Measurements from ENCODE around the gene ASB13.
A peak's percentile ranks its signal among the peaks of the same experiment; 100 is the strongest.

ASB13 gene

GRCh38 chr10:5647507-5648240 is 18.7 kb downstream of the ASB13 start:
- no peak for DNase-seq (ENCODE audit: low read depth)
- no peak overlapping the region for H3K4me3 ChIP-seq (ENCODE audit: low read length)
- no peak for TF ChIP-seq CTCF (conservative IDR thresholded peaks at IDR 0.05; ENCODE audit: low read depth, low read length)

DNA sequence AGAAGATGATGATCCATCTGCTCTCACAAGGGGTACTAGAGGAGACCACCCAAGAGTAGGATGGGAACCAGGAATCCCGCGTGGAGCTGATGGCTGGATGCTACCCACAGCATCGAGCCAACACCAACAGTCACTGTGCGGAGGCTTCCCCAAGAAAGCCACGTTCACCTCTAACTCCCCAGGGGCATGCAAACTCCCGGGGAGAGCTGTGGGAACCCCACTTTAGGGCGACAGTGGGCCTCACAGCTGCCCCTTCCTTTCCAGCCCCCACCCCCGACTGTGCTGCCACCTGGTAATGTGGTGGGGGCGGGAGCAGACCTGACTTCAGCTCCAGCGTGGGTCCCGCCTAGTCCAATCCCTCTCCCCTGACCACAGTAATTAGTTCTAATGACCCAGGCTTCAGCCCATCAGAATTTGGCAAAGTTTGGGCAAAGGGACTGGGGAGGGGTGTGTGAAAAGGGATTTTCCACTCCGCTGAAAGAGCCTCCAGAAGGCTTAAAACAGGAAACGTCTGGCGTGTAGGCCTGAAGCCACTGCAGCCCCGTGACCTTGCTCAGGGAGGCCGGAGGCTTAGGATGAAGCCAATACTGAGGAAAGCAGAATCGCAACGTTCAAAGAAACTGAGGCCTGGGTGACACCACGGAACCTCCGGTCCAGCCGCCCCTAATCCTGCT is 20.3 kb downstream of the ASB13 start:
- TF ChIP-seq CTCF (conservative IDR thresholded peaks at IDR 0.05; ENCODE audit: low read depth, low read length) = no peak
- H3K4me3 ChIP-seq (ENCODE audit: low read length) = no peak overlapping the region
- DNase-seq (ENCODE audit: low read depth) = peak; percentile 82

DNA sequence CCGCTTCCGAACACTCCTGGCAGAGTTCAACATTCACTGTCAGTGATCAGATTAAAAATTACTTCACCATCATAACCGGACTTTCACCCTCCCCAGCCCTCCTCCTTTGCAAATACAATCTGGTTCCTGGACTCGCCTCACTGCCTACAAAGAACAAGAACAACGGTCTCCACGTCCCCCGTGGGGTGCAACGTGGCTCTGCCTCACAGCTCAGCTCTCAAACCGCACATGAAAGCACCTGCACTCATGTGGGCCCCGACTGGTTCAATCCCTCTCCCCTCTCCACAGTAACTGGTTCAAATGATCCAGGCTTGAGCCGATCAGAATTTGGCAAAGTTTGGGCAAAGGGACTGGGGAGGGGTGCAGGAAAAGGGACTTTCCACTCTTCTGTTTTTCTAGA is 21.0 kb downstream of the ASB13 start:
- no peak for TF ChIP-seq CTCF (conservative IDR thresholded peaks at IDR 0.05; ENCODE audit: low read depth, low read length)
- H3K4me3 ChIP-seq (ENCODE audit: low read length) = no peak overlapping the region
- peak; percentile 72 for DNase-seq (ENCODE audit: low read depth)

DNA sequence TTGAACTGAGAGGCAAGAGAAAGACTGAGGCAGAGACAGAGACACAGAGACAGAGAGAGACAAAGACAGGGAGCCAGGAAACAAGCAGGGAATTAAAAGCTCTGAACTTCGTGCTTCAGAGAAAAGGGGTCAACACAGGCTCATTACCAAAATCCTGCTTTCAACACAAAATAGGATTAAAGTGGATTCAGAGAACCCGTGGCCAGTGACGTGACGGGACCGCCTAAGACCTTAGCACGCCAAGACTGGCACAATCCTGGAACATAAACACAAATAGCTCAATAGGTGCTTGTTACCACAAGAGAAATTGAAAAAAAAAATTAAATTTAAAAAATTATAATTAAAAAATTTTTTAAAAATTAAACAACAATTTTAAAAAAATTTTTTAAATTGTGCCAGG is 21.5 kb downstream of the ASB13 start:
- TF ChIP-seq CTCF (conservative IDR thresholded peaks at IDR 0.05; ENCODE audit: low read depth, low read length) = no peak
- H3K4me3 ChIP-seq (ENCODE audit: low read length) = no peak overlapping the region
- DNase-seq (ENCODE audit: low read depth) = peak; percentile 94

DNA sequence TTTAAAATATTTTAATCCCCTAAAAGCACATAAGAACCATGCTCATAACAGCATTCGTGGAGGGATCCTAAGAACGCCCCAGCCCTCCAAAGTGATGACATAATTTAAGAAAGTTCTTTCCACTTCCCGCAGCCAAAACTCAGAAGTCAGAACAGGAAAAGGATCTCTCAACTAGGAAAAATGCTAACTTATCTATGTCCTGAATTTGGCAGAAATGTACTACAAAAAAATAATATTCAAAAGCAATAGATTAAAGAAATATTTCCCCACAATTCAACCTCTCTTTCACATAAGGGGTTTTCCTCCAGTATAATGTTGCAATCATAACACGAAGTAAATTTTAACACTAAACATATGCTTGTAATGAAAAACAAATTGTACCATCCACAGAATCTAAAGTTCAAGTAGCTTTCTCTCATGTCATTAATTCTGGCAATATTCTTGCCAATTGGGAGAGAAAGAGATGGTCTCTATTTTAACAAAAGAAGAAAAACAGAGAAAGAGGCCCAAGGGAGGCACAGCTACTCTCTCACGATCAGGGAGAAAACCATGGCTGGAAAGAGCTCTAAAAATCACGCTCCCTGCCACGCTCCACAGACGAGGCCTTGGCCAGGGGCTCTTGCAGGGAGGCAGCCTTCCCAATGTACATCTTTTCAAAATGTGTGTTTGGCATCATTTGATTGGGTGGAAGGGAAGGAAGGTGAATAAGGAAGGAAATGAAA is 22.9 kb downstream of the ASB13 start:
- no peak overlapping the region for H3K4me3 ChIP-seq (ENCODE audit: low read length)
- no peak for TF ChIP-seq CTCF (conservative IDR thresholded peaks at IDR 0.05; ENCODE audit: low read depth, low read length)
- DNase-seq (ENCODE audit: low read depth) = no peak

DNA sequence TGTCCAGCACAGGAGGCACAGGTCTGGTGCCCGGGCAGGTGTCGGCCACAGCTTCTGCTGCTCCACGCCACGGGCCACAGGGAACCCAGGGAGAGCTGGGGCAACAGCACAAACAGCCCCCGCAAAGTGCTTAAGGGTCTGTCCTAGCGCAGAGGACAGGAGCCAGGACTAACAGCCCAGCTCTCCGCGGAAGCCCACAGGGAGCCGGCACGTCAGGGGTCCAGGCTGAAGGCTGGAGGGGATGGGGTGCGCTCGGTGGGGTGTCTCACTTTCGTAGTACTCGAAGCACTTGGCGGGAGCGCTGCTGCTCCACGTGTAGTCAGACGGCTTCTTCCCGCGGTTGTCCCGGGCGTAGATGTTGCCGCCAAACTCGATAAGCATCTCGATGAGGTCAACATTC is 24.9 kb downstream of the ASB13 start:
- H3K4me3 ChIP-seq (ENCODE audit: low read length) = no peak overlapping the region
- no peak for DNase-seq (ENCODE audit: low read depth)
- TF ChIP-seq CTCF (conservative IDR thresholded peaks at IDR 0.05; ENCODE audit: low read depth, low read length) = no peak

All from retinal pigment epithelial cell (primary cell).